ENCODE data around the gene PREPL.

The PREPL gene

GRCh38 chr2:44273596-44273995, 87.7 kb downstream of the PREPL start:
- no peak for DNase-seq (ENCODE audit: extremely low spot score)
- ChIA-PET POLR2A (no interaction called here), CTCF (no interaction called here)
- TF ChIP-seq FOXM1 (IDR thresholded peaks at IDR 0.05; ENCODE audit: borderline replicate concordance) (no peak), NFRKB (IDR thresholded peaks at IDR 0.05) (no peak), ARNT (IDR thresholded peaks at IDR 0.05) (no peak), ELF4 (IDR thresholded peaks at IDR 0.05) (no peak), HDGF (IDR thresholded peaks at IDR 0.05; ENCODE audit: borderline replicate concordance) (no peak), ZNF384 (IDR thresholded peaks at IDR 0.05) (no peak), SUZ12 (IDR thresholded peaks at IDR 0.05) (no peak), FOXA1 (IDR thresholded peaks at IDR 0.05) (no peak)

- TF ChIP-seq TARDBP (IDR thresholded peaks at IDR 0.05), result no peak
- no peak for TF ChIP-seq FOXM1 (IDR thresholded peaks at IDR 0.05; ENCODE audit: borderline replicate concordance)
- no peak for TF ChIP-seq BHLHE40 (IDR thresholded peaks at IDR 0.05; ENCODE audit: borderline replicate concordance)
- no peak for TF ChIP-seq HDGF (IDR thresholded peaks at IDR 0.05; ENCODE audit: borderline replicate concordance)
- no peak for TF ChIP-seq FOXA1 (IDR thresholded peaks at IDR 0.05)
- TF ChIP-seq NFRKB (IDR thresholded peaks at IDR 0.05), result no peak
- TF ChIP-seq PKNOX1 (IDR thresholded peaks at IDR 0.05), result no peak
- TF ChIP-seq LEF1 (IDR thresholded peaks at IDR 0.05; ENCODE audit: borderline replicate concordance), result no peak
- no peak for TF ChIP-seq SP1 (IDR thresholded peaks at IDR 0.05)
- TF ChIP-seq ELF4 (IDR thresholded peaks at IDR 0.05), result no peak
- TF ChIP-seq CTBP1 (IDR thresholded peaks at IDR 0.05; ENCODE audit: borderline replicate concordance), result no peak
- TF ChIP-seq SUZ12 (IDR thresholded peaks at IDR 0.05), result no peak
- no peak for TF ChIP-seq ARNT (IDR thresholded peaks at IDR 0.05)
- TF ChIP-seq L3MBTL2 (conservative IDR thresholded peaks at IDR 0.05), result no peak
- no peak for TF ChIP-seq ZNF384 (IDR thresholded peaks at IDR 0.05)
- TF ChIP-seq FOXK2 (IDR thresholded peaks at IDR 0.05), result no peak
- POLR2A ChIA-PET, result no interaction called here
- CTCF ChIA-PET, result no interaction called here
- no peak for DNase-seq (ENCODE audit: extremely low spot score)
Observed at GRCh38 chr2:44273076-44273475, 88.2 kb downstream of the PREPL start.

GRCh38 chr2:44271296-44271695, 90.0 kb downstream of the PREPL start:
- no peak for DNase-seq (ENCODE audit: extremely low spot score)
- CTCF ChIA-PET, result interaction anchor here (0.6 kb wide), 1 partner anchor 227 kb away, joined by 3 read pairs; no protein-coding TSS in a partner anchor
- POLR2A ChIA-PET, result no interaction called here
- TF ChIP-seq HDGF (IDR thresholded peaks at IDR 0.05; ENCODE audit: borderline replicate concordance) (no peak), FOXK2 (IDR thresholded peaks at IDR 0.05) (no peak), BHLHE40 (IDR thresholded peaks at IDR 0.05; ENCODE audit: borderline replicate concordance) (no peak), FOXA1 (IDR thresholded peaks at IDR 0.05) (no peak), ARNT (IDR thresholded peaks at IDR 0.05) (no peak), L3MBTL2 (conservative IDR thresholded peaks at IDR 0.05) (no peak), ZNF384 (IDR thresholded peaks at IDR 0.05) (no peak), TARDBP (IDR thresholded peaks at IDR 0.05) (no peak), LEF1 (IDR thresholded peaks at IDR 0.05; ENCODE audit: borderline replicate concordance) (no peak), PKNOX1 (IDR thresholded peaks at IDR 0.05) (no peak), SUZ12 (IDR thresholded peaks at IDR 0.05) (no peak), SP1 (IDR thresholded peaks at IDR 0.05) (no peak), NFRKB (IDR thresholded peaks at IDR 0.05) (no peak), FOXM1 (IDR thresholded peaks at IDR 0.05; ENCODE audit: borderline replicate concordance) (no peak), ELF4 (IDR thresholded peaks at IDR 0.05) (no peak), CTBP1 (IDR thresholded peaks at IDR 0.05; ENCODE audit: borderline replicate concordance) (no peak)

GRCh38 chr2:44269831-44270230, 91.5 kb downstream of the PREPL start:
- POLR2A ChIA-PET, result no interaction called here
- no peak for DNase-seq (ENCODE audit: extremely low spot score)
- CTCF ChIA-PET, result no interaction called here
- TF ChIP-seq BHLHE40 (IDR thresholded peaks at IDR 0.05; ENCODE audit: borderline replicate concordance) (no peak), PKNOX1 (IDR thresholded peaks at IDR 0.05) (no peak), SP1 (IDR thresholded peaks at IDR 0.05) (no peak), L3MBTL2 (conservative IDR thresholded peaks at IDR 0.05) (no peak)

- no peak for DNase-seq (ENCODE audit: extremely low spot score)
- TF ChIP-seq L3MBTL2 (conservative IDR thresholded peaks at IDR 0.05) (no peak), LEF1 (IDR thresholded peaks at IDR 0.05; ENCODE audit: borderline replicate concordance) (no peak), CTBP1 (IDR thresholded peaks at IDR 0.05; ENCODE audit: borderline replicate concordance) (no peak), ZNF384 (IDR thresholded peaks at IDR 0.05) (no peak)
- ChIA-PET CTCF (interaction anchor here (1.2 kb wide), 1 partner anchor 10 kb away, joined by 4 read pairs; no protein-coding TSS in a partner anchor), POLR2A (no interaction called here)
Observed at GRCh38 chr2:44267796-44268648, 93.3 kb downstream of the PREPL start.

Data from HEK293T (cell line).